GM21423 (cell line): ENCODE measurements around the gene GRID2.

Source experiments
- ATAC-seq: cut with Tn5 transposase; IDR thresholded peaks from one replicate; pipeline ENCODE4 v1.9.1; 2021; ENCODE audit warnings: mild to moderate bottlenecking, moderate library complexity; ENCODE audit not compliant: unreplicated experiment

Gene GRID2

GRCh38 chr4:93178279-93178678 lies 874.5 kb downstream of the GRID2 start:
- ATAC-seq = no peak

- no peak for ATAC-seq
These were observed 875.3 kb downstream of the GRID2 start for GRCh38 chr4:93179044-93179443.

DNA sequence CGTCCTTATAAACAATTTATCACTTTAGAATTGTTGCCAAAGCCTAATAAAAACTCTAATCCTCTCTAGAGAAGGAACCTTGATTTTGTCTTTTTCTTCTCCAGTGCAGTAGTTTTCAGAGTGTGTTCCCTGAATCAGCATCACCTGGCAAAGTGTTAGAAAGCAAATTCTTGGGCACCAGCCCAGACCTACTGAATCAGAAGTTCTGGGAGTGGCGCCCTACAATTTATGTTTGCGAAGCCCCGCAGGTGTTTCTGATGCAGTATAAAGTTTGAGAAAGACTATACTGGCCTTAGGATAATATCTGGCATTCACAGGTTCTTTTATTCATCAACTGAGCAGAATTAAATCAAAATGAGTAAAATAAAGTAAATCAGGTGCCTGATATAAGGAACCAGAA lies 879.0 kb downstream of the GRID2 start:
- ATAC-seq = no peak

DNA sequence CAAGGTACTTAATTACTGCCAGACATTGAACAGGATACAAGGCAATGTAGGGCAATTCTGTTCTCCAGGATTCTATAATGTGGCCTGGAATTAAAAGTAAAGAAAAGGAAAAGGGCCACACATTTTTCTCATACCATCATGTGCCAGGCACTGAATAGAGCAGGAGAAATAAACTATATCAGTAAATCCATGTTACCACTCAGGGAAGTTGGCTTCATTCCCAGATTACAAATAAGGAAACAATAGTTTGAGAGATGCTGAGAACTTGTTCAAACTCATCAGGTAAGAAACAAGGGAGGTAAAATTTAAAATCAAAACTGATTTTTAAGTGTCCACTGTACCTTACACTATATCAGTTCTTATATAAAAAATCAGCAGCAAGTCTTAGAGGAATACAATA lies 879.8 kb downstream of the GRID2 start:
- no peak for ATAC-seq

DNA sequence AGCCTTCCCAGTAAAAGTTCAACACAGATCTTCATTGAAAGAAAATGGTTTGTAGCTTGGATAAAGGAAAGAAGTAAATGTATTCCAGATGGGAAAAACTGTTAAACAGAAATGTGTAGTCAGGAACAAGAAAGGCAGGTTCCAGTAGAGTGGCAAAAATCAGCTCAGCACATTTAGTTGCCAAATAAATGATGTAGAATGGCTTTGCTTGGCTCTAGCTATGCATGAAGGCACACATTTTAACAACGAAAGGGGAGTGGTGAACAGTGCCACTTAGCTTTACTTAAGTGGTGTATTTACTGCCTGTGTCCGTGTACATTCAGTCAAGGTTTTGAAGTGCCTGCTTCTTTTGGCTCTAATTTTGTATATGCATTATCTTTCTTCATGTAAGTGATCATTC lies 880.3 kb downstream of the GRID2 start:
- ATAC-seq = no peak

DNA sequence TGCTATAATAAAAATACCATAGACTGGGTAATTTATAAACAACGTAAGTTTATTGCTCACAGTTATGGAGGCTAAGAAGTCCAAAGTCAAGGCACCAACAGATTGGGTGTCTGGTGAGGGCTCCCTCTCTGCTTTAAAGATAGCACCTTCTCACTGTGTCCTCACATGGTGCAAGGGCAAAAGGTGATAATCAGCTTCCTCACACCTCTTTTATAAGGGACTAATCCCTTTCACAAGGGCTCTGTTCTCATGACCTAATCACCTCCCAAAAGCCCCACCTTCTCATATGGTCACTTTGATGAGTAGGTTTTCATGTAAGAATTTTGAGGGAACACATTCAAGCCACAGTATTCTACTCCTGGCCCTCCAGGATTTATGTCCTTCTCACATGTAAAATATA lies 883.1 kb downstream of the GRID2 start:
- ATAC-seq = no peak

GRCh38 chr4:93187466-93187865 lies 883.7 kb downstream of the GRID2 start:
- ATAC-seq = no peak

DNA sequence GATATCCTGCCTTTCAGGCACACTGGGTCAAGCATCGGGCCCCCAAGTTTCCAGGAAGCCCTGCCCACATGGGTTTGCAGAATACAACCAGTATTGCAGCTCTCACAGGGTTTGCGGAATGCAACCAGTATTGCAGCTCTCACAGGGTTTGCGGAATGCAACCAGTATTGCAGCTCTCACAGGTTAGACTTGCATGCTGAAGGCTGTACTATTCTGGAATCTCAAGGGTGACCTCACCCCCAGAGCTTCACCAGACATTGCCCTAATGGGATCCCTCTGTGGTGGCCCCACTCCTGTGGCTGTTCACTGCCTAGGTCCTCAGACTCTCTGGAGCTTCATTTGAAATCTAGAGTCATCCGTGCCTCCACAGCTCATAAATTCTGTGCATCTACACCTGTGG lies 884.1 kb downstream of the GRID2 start:
- no peak for ATAC-seq

GRCh38 chr4:93199492-93199891 lies 895.7 kb downstream of the GRID2 start:
- ATAC-seq = no peak

DNA sequence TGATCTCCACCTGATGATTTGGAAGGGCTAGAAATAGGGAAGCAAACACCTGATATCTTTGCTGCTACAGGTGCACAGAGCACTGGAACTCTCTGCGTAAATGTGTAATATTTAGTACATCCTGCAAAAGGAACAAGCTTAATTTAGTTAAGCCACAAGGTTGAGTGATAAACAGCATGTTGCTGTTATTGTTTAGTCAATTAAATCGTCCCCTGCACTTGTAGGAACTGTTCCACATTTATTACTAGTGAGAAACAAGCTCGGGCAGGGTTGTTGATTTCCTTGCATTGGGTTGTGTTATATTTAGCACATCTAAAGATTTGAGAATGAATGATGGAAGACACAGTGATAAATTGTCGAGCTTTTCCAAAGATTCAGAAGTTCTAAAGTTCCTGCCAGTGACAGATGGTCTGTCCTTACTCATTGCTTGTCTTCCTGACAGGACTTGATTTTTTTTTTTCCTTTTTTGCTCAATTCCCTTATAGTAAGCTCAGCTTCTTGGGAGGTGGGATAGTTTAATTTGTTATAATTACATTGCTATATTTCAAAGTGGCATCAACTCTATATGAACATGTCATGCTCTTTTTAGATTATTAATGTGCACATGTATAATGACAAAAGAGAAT lies 897.8 kb downstream of the GRID2 start:
- no peak for ATAC-seq

GRCh38 chr4:93203708-93204107 lies 899.9 kb downstream of the GRID2 start:
- ATAC-seq = no peak

DNA sequence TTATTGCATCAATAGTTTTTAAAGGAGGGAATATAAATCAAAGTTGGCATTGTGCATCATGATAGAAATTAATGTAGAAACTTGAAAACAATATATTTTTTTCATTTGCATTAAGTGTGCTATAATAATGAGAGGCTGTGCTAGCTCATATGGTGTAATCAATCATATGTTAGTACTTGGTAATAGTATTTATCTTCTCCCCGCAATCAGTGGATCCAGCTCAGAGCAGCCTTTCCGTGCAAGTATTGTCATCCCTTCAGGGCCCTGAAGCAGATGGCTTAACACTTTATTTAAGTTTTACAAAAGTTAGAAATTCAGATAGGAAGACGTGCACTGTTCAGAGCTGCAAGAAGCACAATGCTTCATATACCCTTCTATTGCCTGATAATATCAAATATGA lies 908.5 kb downstream of the GRID2 start:
- ATAC-seq = no peak

GRCh38 chr4:93216646-93217045 lies 912.9 kb downstream of the GRID2 start:
- ATAC-seq = no peak

DNA sequence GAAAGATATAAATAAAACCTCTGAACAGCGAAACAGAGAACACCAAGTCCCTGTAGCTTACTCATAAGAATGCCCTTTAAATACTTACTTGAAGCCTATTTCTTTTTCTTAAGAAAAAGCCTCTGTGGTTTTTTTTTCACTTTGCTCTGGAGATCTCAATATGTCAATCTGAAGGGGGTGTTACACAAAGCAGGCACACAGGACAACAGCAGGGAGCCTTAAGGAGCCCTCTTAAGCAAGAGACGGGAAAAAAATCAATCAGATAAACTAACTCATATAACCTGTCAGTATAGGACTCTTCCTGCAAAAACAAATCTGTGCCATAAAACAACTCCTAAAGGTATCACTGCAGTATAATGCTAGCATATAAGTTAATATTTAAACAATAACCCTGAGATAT lies 913.7 kb downstream of the GRID2 start:
- no peak for ATAC-seq

GRCh38 chr4:93221771-93222170 lies 918.0 kb downstream of the GRID2 start:
- ATAC-seq = no peak

DNA sequence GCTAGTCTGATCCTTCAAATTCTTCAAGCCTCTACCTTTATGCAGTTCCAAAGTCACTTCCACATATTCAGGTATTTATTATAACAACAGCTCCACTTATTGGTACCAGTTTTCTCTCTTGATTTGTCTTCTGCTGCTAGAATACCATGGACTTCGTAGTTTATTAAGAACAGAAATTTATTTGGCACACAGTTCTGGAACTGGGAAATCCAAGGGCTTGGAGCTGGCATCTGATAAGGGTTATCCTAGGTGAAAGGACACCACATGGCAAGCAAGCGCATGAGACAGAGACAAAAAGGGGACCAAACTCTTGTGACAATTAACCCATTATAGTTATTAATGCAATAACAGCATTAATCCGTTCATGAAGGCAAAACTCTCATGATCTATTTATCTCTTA lies 924.3 kb downstream of the GRID2 start:
- ATAC-seq = no peak

GRCh38 chr4:93232883-93233282 lies 929.1 kb downstream of the GRID2 start:
- ATAC-seq = no peak

DNA sequence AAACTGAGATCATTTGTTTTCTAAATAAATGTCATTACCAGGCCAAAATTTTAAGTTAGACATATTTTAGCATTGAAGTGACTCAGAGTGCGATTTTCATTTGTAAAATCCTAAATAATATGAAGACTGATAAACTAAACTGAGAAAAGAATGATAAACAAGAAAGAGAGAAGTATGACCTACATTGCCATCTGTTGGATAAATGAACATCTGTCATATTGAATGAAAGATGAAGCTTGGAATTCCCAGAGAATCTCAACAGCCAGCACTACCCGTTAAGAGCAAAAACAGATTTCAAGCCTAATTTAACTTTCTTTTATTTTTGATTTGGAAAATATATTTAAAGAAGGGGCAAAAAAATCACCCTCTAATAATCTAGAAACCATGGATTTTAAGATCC lies 933.8 kb downstream of the GRID2 start:
- ATAC-seq = no peak

- ATAC-seq = no peak
These were observed 939.5 kb downstream of the GRID2 start for GRCh38 chr4:93243262-93243661.

- ATAC-seq = no peak
These were observed 957.4 kb downstream of the GRID2 start for GRCh38 chr4:93261207-93261606.

DNA sequence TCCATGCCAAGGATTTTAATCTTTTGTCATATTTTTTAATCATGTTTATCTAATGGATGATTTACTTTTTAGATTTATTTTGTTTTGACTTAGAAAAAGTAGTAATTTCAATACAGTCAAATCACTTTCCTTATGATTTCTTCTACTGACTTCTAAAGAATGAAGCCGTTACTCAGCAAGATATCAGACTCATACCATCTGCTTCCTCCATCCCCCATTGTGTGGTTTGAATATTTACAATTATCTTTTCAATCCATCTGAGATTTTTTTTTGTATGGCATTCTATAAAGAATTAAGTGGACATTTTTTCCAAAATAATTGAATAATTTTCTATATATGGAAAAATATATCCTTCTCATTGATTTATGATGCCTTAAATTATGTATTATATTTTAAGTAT lies 959.4 kb downstream of the GRID2 start:
- ATAC-seq = no peak

- no peak for ATAC-seq
These were observed 964.0 kb downstream of the GRID2 start for GRCh38 chr4:93267747-93268146.

- no peak for ATAC-seq
These were observed 981.6 kb downstream of the GRID2 start for GRCh38 chr4:93285346-93285745.

GRCh38 chr4:93289241-93289640 lies 985.5 kb downstream of the GRID2 start:
- no peak for ATAC-seq
